Endodermal cell (in vitro differentiated cells): ENCODE results near the gene OXSM. TPM values are rescaled to one million over a fixed set of nuclear protein-coding genes. Genes with fewer than 3 reads are reported as not detected.

Source experiments
- DNase-seq: peaks from one replicate; pipeline ENCODE4 v3.0.0-alpha.2; 2017
- H3K27ac ChIP-seq: 2 replicates; pipeline ENCODE4 v1.5.1; 2013; ENCODE audit warnings: mild to moderate bottlenecking, low read depth, low read length, moderate library complexity
- H3K27me3 ChIP-seq: 2 replicates; pipeline ENCODE4 v1.6.1; 2013; ENCODE audit warnings: mild to moderate bottlenecking, low read length, moderate library complexity; ENCODE audit not compliant: insufficient read depth, control insufficient read depth, poor library complexity, severe bottlenecking
- H3K36me3 ChIP-seq: 2 replicates; pipeline ENCODE4 v1.7.0; 2013; ENCODE audit warnings: mild to moderate bottlenecking, low read length, moderate library complexity; ENCODE audit not compliant: control insufficient read depth, insufficient read depth
- H3K4me1 ChIP-seq: one replicate; pipeline ENCODE4 v1.7.0; 2013; ENCODE audit warnings: low read length; ENCODE audit not compliant: control insufficient read depth, insufficient read depth
- H3K4me3 ChIP-seq: 2 replicates; pipeline ENCODE4 v1.5.1; 2013; ENCODE audit warnings: mild to moderate bottlenecking, low read length, moderate library complexity
- H3K9ac ChIP-seq: 2 replicates; pipeline ENCODE4 v1.6.1; 2013; ENCODE audit warnings: mild to moderate bottlenecking, low read length, moderate library complexity; ENCODE audit not compliant: poor library complexity, severe bottlenecking; ENCODE audit errors: extremely low read depth
- H3K9me3 ChIP-seq: 2 replicates; pipeline ENCODE4 v1.6.1; 2013; ENCODE audit warnings: mild to moderate bottlenecking, low read length, moderate library complexity; ENCODE audit not compliant: control insufficient read depth
- H3K27ac Mint-ChIP-seq: 2 replicates; pipeline ENCODE4 v1.8.0; 2020; ENCODE audit warnings: mixed read lengths
- H3K27me3 Mint-ChIP-seq: 2 replicates; pipeline ENCODE4 v1.8.0; 2021; ENCODE audit warnings: mild to moderate bottlenecking, mixed read lengths; ENCODE audit not compliant: insufficient read depth
- H3K36me3 Mint-ChIP-seq: 2 replicates; pipeline ENCODE4 v1.8.0; 2020; ENCODE audit warnings: low read depth, mixed read lengths
- H3K4me1 Mint-ChIP-seq: 2 replicates; pipeline ENCODE4 v1.8.0; 2020; ENCODE audit warnings: mixed read lengths
- H3K4me3 Mint-ChIP-seq: 2 replicates; pipeline ENCODE4 v1.8.0; 2020; ENCODE audit warnings: mild to moderate bottlenecking, moderate library complexity, mixed read lengths
- H3K9me3 Mint-ChIP-seq: 2 replicates; pipeline ENCODE4 v1.8.0; 2020; ENCODE audit warnings: mild to moderate bottlenecking, mixed read lengths
- CTCF ChIP-seq: fragments of 200-600 bp; sonication (generic); conservative IDR thresholded peaks from 2 replicates; pipeline ENCODE4 v1.5.0; 2021; ENCODE audit warnings: antibody characterized with exemption, mild to moderate bottlenecking
- WGBS, 2 experiments: methylation state at CpG; one replicate each; pipeline versions ENCODE4 v1.1.5 to v1.1.7; 2013; ENCODE audit warnings: missing lambda C conversion rate in 2 of 2, mixed read lengths in 1 of 2; ENCODE audit not compliant: insufficient coverage in 1 of 2, insufficient read length in 1 of 2; 5-methylcytosine and 5-hydroxymethylcytosine counted together
- total RNA-seq, 2 donors: library from RNA; stranded (reverse); fragmentation: NEBNext Ultra II Directional in 1 of 2; extraction: Animal tissue kit (Norgen Biotek cat#: 25700) in 1 of 2; gene quantifications; 2 replicates in 1 of 2; 3 replicates in 1 of 2; pipeline ENCODE4 v1.2.1, GENCODE V29; 2021

The OXSM gene
- total RNA-seq, 2 donors from 2014 or later, result 7.8 to 10.5 TPM

GRCh38 chr3:25782636-25782937 lies 7.3 kb upstream of the OXSM start:
- no peaks in the 10 kb centered on the region for H3K27me3 ChIP-seq
- H3K27ac ChIP-seq, result no peak overlapping the region
- DNase-seq, result no peak
- H3K36me3 Mint-ChIP-seq, result peaks cover 9% of the 10 kb centered on the region
- 0 to 2% methylated on average over 7 to 14 of the region's 14 CpGs for WGBS, 2 experiments
- H3K4me1 Mint-ChIP-seq, result peaks cover 21% of the 10 kb centered on the region
- no peaks in the 10 kb centered on the region for H3K9me3 ChIP-seq
- H3K36me3 ChIP-seq, result peaks cover 9% of the 10 kb centered on the region
- no peak for TF ChIP-seq CTCF
- no peaks in the 10 kb centered on the region for H3K9me3 Mint-ChIP-seq
- H3K4me3 ChIP-seq, result peak overlapping the region; percentile 98
- peak overlapping the region; percentile 54 for H3K9ac ChIP-seq
- peak overlapping the region; percentile 77 for H3K4me3 Mint-ChIP-seq
- H3K4me1 ChIP-seq, result no peaks in the 10 kb centered on the region
- peaks cover 4% of the 10 kb centered on the region for H3K27me3 Mint-ChIP-seq
- H3K27ac Mint-ChIP-seq, result peak overlapping the region; percentile 68

- Histone ChIP-seq H3K27me3 (no peaks in the 10 kb centered on the region), H3K4me3 (peak within 1 kb of the TSS; percentile 98), H3K36me3 (peaks cover 4% of the 10 kb centered on the region), H3K9ac (peak within 1 kb of the TSS; percentile 54), H3K9me3 (no peaks in the 10 kb centered on the region), H3K27ac (no peak within 1 kb of the TSS), H3K4me1 (no peaks in the 10 kb centered on the region)
- Mint-ChIP-seq H3K4me1 (peaks cover 25% of the 10 kb centered on the region), H3K27ac (peak within 1 kb of the TSS; percentile 68), H3K36me3 (peaks cover 4% of the 10 kb centered on the region), H3K27me3 (peaks cover 4% of the 10 kb centered on the region), H3K9me3 (no peaks in the 10 kb centered on the region), H3K4me3 (peak within 1 kb of the TSS; percentile 77)
- WGBS, 2 experiments, result 0% methylated on average over 72 of the region's 72 CpGs; no CpG with 5 or more reads in 1 of the 2 experiments
- peak; percentile 94 for DNase-seq
- TF ChIP-seq CTCF, result peak; percentile 45
Observed at GRCh38 chr3:25782938-25783660, 6.8 kb upstream of the OXSM start, which contains the start of gene NGLY1. TSS of gene NGLY1 (minus strand) at chr3:25783443. CDS start at chr3:25783390, 53 bp downstream.

GRCh38 chr3:25783661-25784512 lies 6.0 kb upstream of the OXSM start:
- no peaks in the 10 kb centered on the region for H3K36me3 Mint-ChIP-seq
- H3K9me3 Mint-ChIP-seq, result no peaks in the 10 kb centered on the region
- Histone ChIP-seq H3K9ac (no peak overlapping the region), H3K27me3 (no peaks in the 10 kb centered on the region), H3K9me3 (no peaks in the 10 kb centered on the region), H3K4me1 (no peaks in the 10 kb centered on the region), H3K4me3 (peak overlapping the region; percentile 81), H3K27ac (no peak overlapping the region), H3K36me3 (no peaks in the 10 kb centered on the region)
- DNase-seq, result peak; percentile 92
- TF ChIP-seq CTCF, result no peak
- 27 to 57% methylated on average over 16 to 34 of the region's 34 CpGs for WGBS, 2 experiments
- peaks cover 4% of the 10 kb centered on the region for H3K27me3 Mint-ChIP-seq
- H3K4me3 Mint-ChIP-seq, result peak overlapping the region; percentile 77
- H3K4me1 Mint-ChIP-seq, result peaks cover 30% of the 10 kb centered on the region
- peak overlapping the region; percentile 17 for H3K27ac Mint-ChIP-seq
